WTC11 (cell line): ENCODE measurements around the gene LRRC28. TPM values are rescaled to one million over a fixed set of nuclear protein-coding genes. Genes with fewer than 3 reads are reported as not detected.

Experiments used
- ATAC-seq: fragments of 200-7000 bp; cut with Tn5 transposase; 2 replicates; pipeline ENCODE4 v1.10.0; 2021; ENCODE audit warnings: mild to moderate bottlenecking, moderate library complexity
- CTCF ChIA-PET: fragments of 300-600 bp; sonication (Branson Sonifier 250); formaldehyde crosslinking; loops from one replicate; lab custom pipeline; 2021; ENCODE audit warnings: antibody characterized with exemption; lab: Charles Lee
- POLR2A ChIA-PET: fragments of 350-600 bp; sonication (Branson Sonifier 250); formaldehyde crosslinking; loops from one replicate; lab custom pipeline; 2021; ENCODE audit warnings: antibody characterized with exemption; lab: Charles Lee
- DNase-seq: peaks from one replicate; pipeline ENCODE4 v3.0.0; 2021; ENCODE audit warnings: low spot score
- H3K27ac Mint-ChIP-seq: 2 replicates; pipeline ENCODE4 v1.8.0; 2021; ENCODE audit warnings: mixed read lengths
- H3K27me3 Mint-ChIP-seq: 2 replicates; pipeline ENCODE4 v1.8.0; 2021; ENCODE audit warnings: low read depth, mild to moderate bottlenecking, moderate library complexity, mixed read lengths
- H3K36me3 Mint-ChIP-seq: 2 replicates; pipeline ENCODE4 v1.8.0; 2021; ENCODE audit warnings: mixed read lengths
- H3K4me1 Mint-ChIP-seq: 2 replicates; pipeline ENCODE4 v1.8.0; 2022; ENCODE audit warnings: mixed read lengths
- H3K4me3 Mint-ChIP-seq: 2 replicates; pipeline ENCODE4 v1.8.0; 2021; ENCODE audit warnings: mild to moderate bottlenecking, moderate library complexity, mixed read lengths
- H3K9me3 Mint-ChIP-seq: 2 replicates; pipeline ENCODE4 v1.8.0; 2021; ENCODE audit warnings: mixed read lengths
- ARID4B ChIP-seq: sonication (generic); formaldehyde crosslinking; IDR thresholded peaks from 2 replicates; pipeline ENCODE4 v1.8.0; 2023; ENCODE audit warnings: missing genetic modification reagents, mild to moderate bottlenecking, borderline replicate concordance
- CREB1 ChIP-seq: sonication (generic); formaldehyde crosslinking; IDR thresholded peaks from 2 replicates; pipeline ENCODE4 v1.8.0; 2023; ENCODE audit warnings: mild to moderate bottlenecking, missing genetic modification reagents
- CTCF ChIP-seq: fragments of 200-600 bp; IDR thresholded peaks from 2 replicates; pipeline ENCODE4 v1.8.0; 2022; ENCODE audit warnings: antibody characterized with exemption
- ETV6 ChIP-seq: sonication (generic); formaldehyde crosslinking; IDR thresholded peaks from 2 replicates; pipeline ENCODE4 v1.8.1; 2022; ENCODE audit warnings: mild to moderate bottlenecking, missing genetic modification reagents
- FOXP4 ChIP-seq: sonication (generic); formaldehyde crosslinking; IDR thresholded peaks from 2 replicates; pipeline ENCODE4 v1.8.0; 2022; ENCODE audit warnings: mild to moderate bottlenecking, missing genetic modification reagents
- HMGA2 ChIP-seq: fragments of 250-450 bp; sonication (Bioruptor Pico); IDR thresholded peaks from 2 replicates; pipeline ENCODE4 v1.4.0; 2021; ENCODE audit warnings: mild to moderate bottlenecking, moderate library complexity
- MAX ChIP-seq: sonication (generic); formaldehyde crosslinking; IDR thresholded peaks from 2 replicates; pipeline ENCODE4 v1.8.0; 2022; ENCODE audit warnings: mild to moderate bottlenecking, missing genetic modification reagents
- NR1H2 ChIP-seq: sonication (generic); formaldehyde crosslinking; IDR thresholded peaks from 2 replicates; pipeline ENCODE4 v1.9.0; 2021; ENCODE audit warnings: mild to moderate bottlenecking, moderate library complexity, missing genetic modification reagents
- OVOL2 ChIP-seq: fragments of 250-450 bp; sonication (Bioruptor Pico); IDR thresholded peaks from 2 replicates; pipeline ENCODE4 v1.9.0; 2021; ENCODE audit warnings: mild to moderate bottlenecking, borderline replicate concordance
- RELA ChIP-seq: sonication (generic); formaldehyde crosslinking; IDR thresholded peaks from 2 replicates; pipeline ENCODE4 v1.8.1; 2022; ENCODE audit warnings: missing genetic modification reagents, mild to moderate bottlenecking, borderline replicate concordance
- SOX15 ChIP-seq: fragments of 250-450 bp; sonication (Bioruptor Pico); IDR thresholded peaks from 2 replicates; pipeline ENCODE4 v1.9.0; 2021; ENCODE audit warnings: mild to moderate bottlenecking
- ZNF232 ChIP-seq: sonication (generic); formaldehyde crosslinking; IDR thresholded peaks from 2 replicates; pipeline ENCODE4 v1.8.0; 2022; ENCODE audit warnings: mild to moderate bottlenecking, missing genetic modification reagents
- ZNF423 ChIP-seq: fragments of 250-450 bp; sonication (Bioruptor Pico); IDR thresholded peaks from 2 replicates; pipeline ENCODE4 v2.1.2; 2022; ENCODE audit warnings: mild to moderate bottlenecking, moderate library complexity
- ZNF532 ChIP-seq: fragments of 250-450 bp; sonication (Bioruptor Pico); IDR thresholded peaks from 2 replicates; pipeline ENCODE4 v1.9.0; 2021; ENCODE audit warnings: mild to moderate bottlenecking, borderline replicate concordance
- total RNA-seq: library from RNA; stranded (reverse); gene quantifications from 3 replicates; pipeline ENCODE4 v1.2.3, GENCODE V29; 2021

LRRC28 gene
- total RNA-seq, 1 experiment from 2014 or later, result 18.4 TPM

GRCh38 chr15:99408236-99409096 is 157.2 kb downstream of the LRRC28 start:
- no peaks in the 10 kb centered on the region for H3K27me3 Mint-ChIP-seq

GRCh38 chr15:99409097-99409473 is 157.8 kb downstream of the LRRC28 start:
- no peak overlapping the region for H3K4me3 Mint-ChIP-seq
- 0 out of 2 replicates have a peak, but pooled peaks have one; percentile 13 for TF ChIP-seq CTCF
- TF ChIP-seq SOX15 (CRISPR knock-in tag), result no peak
- H3K36me3 Mint-ChIP-seq, result no peaks in the 10 kb centered on the region
- H3K9me3 Mint-ChIP-seq, result no peaks in the 10 kb centered on the region
- H3K27me3 Mint-ChIP-seq, result no peaks in the 10 kb centered on the region
- ChIA-PET POLR2A (no interaction called here), CTCF (interaction anchor here (0.6 to 1.9 kb wide), 26 partner anchors 12 to 345 kb away, joined by 3 to 44 read pairs (median 4); partner anchors contain the start of genes LYSMD4 and MEF2A)
- DNase-seq, result peak; percentile 65
- H3K4me1 Mint-ChIP-seq, result peaks cover 4% of the 10 kb centered on the region; the same call in 1 of the 2 replicates
- peak; percentile 93 for ATAC-seq
- H3K27ac Mint-ChIP-seq, result no peak overlapping the region

More at GRCh38 chr15:99408236-99409096, 157.2 kb downstream of the LRRC28 start:
- H3K9me3 Mint-ChIP-seq, result no peaks in the 10 kb centered on the region
- no peaks in the 10 kb centered on the region for H3K36me3 Mint-ChIP-seq
- H3K4me1 Mint-ChIP-seq, result peaks cover 5% of the 10 kb centered on the region; the same call in 1 of the 2 replicates
- no peak for DNase-seq
- no peak overlapping the region for H3K4me3 Mint-ChIP-seq
- no peak overlapping the region for H3K27ac Mint-ChIP-seq
- ChIA-PET CTCF (interaction anchor here (0.5 to 1.9 kb wide), 23 partner anchors 13 to 346 kb away, joined by 3 to 44 read pairs (median 4); partner anchors contain the start of genes LYSMD4 and MEF2A), POLR2A (no interaction called here)
- peak; percentile 7; the same call in 1 of the 2 replicates for ATAC-seq
- TF ChIP-seq ZNF532 (CRISPR knock-in tag), result no peak

- no peaks in the 10 kb centered on the region for H3K27me3 Mint-ChIP-seq
- H3K9me3 Mint-ChIP-seq, result no peaks in the 10 kb centered on the region
- H3K4me3 Mint-ChIP-seq, result no peak overlapping the region
- no peaks in the 10 kb centered on the region for H3K36me3 Mint-ChIP-seq
- ChIA-PET POLR2A (no interaction called here), CTCF (interaction anchor here (0.6 to 1.9 kb wide), 25 partner anchors 12 to 345 kb away, joined by 3 to 44 read pairs (median 4); partner anchors contain the start of genes LYSMD4 and MEF2A)
- 0 out of 2 replicates have a peak, but pooled peaks cover 3% of the 10 kb centered on the region for H3K4me1 Mint-ChIP-seq
- DNase-seq, result no peak
- H3K27ac Mint-ChIP-seq, result no peak overlapping the region
- no peak for ATAC-seq
- no peak for TF ChIP-seq ZNF423
- TF ChIP-seq HMGA2 (CRISPR knock-in tag), result no peak
- TF ChIP-seq NR1H2 (CRISPR knock-in tag), result no peak
- TF ChIP-seq OVOL2 (CRISPR knock-in tag), result no peak
- no peak for TF ChIP-seq CREB1 (CRISPR knock-in tag)
- no peak for TF ChIP-seq MAX (CRISPR knock-in tag)
- no peak for TF ChIP-seq ETV6 (CRISPR knock-in tag)
- TF ChIP-seq FOXP4 (CRISPR knock-in tag), result no peak
- no peak for TF ChIP-seq ARID4B (CRISPR knock-in tag)
- no peak for TF ChIP-seq RELA
- no peak for TF ChIP-seq ZNF232 (CRISPR knock-in tag)
These were observed 158.3 kb downstream of the LRRC28 start for GRCh38 chr15:99409560-99409959.
